Breast epithelium (tissue), 4 donors: ENCODE results near the gene SLC38A6. TPM values are rescaled to one million over a fixed set of nuclear protein-coding genes. Genes with fewer than 3 reads are reported as not detected.

Source experiments
- DNase-seq, 2 donors: peaks; one replicate each; pipeline ENCODE4 v3.0.0-alpha.2; 2019; ENCODE audit warnings: low spot score in 2 of 2
- H3K27ac ChIP-seq, 2 donors: fragments of 200-600 bp; sonication (generic) in 1 of 2; one replicate each; pipeline ENCODE4 v1.5.1; 2016 to 2019; ENCODE audit warnings: mild to moderate bottlenecking in 1 of 2
- H3K27me3 ChIP-seq, 2 donors: fragments of 200-600 bp; sonication (generic) in 1 of 2; one replicate each; pipeline versions ENCODE4 v1.5.1 to v1.6.0; 2017 to 2019; ENCODE audit warnings: control low read depth in 1 of 2, mild to moderate bottlenecking in 1 of 2
- H3K36me3 ChIP-seq: fragments of 200-600 bp; one replicate; pipeline ENCODE4 v1.5.1; 2019
- H3K4me1 ChIP-seq, 2 donors: fragments of 200-600 bp; sonication (generic); one replicate each; pipeline ENCODE4 v1.5.1; 2016 to 2019; ENCODE audit warnings: control low read depth in 1 of 2
- H3K4me3 ChIP-seq, 3 donors: fragments of 200-600 bp; sonication (generic); 1 replicate in 2 of 3; 2 replicates in 1 of 3; pipeline ENCODE4 v1.5.1; 2016 to 2019; ENCODE audit warnings: mild to moderate bottlenecking in 3 of 3, moderate library complexity in 2 of 3
- H3K9me3 ChIP-seq, 2 donors: fragments of 200-600 bp; sonication (generic) in 1 of 2; one replicate each; pipeline ENCODE4 v1.5.1; 2016 to 2019; ENCODE audit warnings: control low read depth in 1 of 2
- POLR2A ChIP-seq: fragments of 450-650 bp; IDR thresholded peaks from one replicate; pipeline ENCODE4 v1.6.1; 2016; ENCODE audit warnings: antibody characterized with exemption, mild to moderate bottlenecking, moderate library complexity
- POLR2AphosphoS5 ChIP-seq, 3 donors: sonication (generic); formaldehyde crosslinking; IDR thresholded peaks; one replicate each; pipeline ENCODE4 v1.6.1; 2017; ENCODE audit warnings: antibody characterized with exemption in 3 of 3
- intact Hi-C: fragments of 100-400 bp; cut with DNase I; formaldehyde crosslinking; loops from one replicate; pipeline ENCODE4 v1.15.1; 2023; ENCODE audit warnings: low total_unique reads
- total RNA-seq, 3 donors: library from RNA; depleted of rRNA; stranded (reverse); fragments of >200 nt; gene quantifications; one replicate each; pipeline ENCODE4 v1.1.0, GENCODE V29; 2016
- TF ChIP-seq, protein P1 (sequence below), 3 donors: fragments of 450-650 bp; IDR thresholded peaks; one replicate each; pipeline ENCODE4 v1.5.1; 2016 to 2017; ENCODE audit warnings: antibody characterized with exemption in 3 of 3, mild to moderate bottlenecking in 3 of 3, moderate library complexity in 3 of 3

Gene SLC38A6
- total RNA-seq, 3 donors from 2014 or later = 39.7 to 45.0 (median 44.1) TPM

DNA sequence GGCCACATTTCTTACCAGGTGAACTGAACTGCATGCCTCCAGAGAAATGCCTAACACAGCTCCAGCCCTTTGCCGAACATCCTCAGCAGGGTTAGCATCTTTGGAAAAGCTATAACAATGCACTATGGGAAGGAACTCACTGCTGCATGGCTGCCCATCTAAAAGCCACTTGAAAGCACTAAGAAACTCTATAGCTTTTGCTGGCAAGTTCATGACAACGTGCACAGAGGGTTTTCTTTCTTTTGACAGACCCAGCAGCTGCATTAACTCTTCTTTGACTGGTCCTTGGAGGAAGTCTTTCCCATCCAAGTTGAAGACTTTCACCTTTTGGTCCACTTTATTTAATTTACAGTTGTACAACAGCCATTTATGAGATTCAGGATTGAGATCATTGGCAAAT is 5.5 kb upstream of the SLC38A6 start:
- Histone ChIP-seq H3K4me1 (peaks cover 0 to 3% of the 10 kb centered on the region in 2 donors), H3K27me3 (no peaks in the 10 kb centered on the region), H3K36me3 (no peaks in the 10 kb centered on the region), H3K9me3 (no peaks in the 10 kb centered on the region), H3K4me3 (no peak overlapping the region), H3K27ac (no peak overlapping the region)
- no peak for TF ChIP-seq POLR2A
- no peak for TF ChIP-seq POLR2AphosphoS5 (IDR thresholded peaks at IDR 0.05)
- TF ChIP-seq, protein P1, sequence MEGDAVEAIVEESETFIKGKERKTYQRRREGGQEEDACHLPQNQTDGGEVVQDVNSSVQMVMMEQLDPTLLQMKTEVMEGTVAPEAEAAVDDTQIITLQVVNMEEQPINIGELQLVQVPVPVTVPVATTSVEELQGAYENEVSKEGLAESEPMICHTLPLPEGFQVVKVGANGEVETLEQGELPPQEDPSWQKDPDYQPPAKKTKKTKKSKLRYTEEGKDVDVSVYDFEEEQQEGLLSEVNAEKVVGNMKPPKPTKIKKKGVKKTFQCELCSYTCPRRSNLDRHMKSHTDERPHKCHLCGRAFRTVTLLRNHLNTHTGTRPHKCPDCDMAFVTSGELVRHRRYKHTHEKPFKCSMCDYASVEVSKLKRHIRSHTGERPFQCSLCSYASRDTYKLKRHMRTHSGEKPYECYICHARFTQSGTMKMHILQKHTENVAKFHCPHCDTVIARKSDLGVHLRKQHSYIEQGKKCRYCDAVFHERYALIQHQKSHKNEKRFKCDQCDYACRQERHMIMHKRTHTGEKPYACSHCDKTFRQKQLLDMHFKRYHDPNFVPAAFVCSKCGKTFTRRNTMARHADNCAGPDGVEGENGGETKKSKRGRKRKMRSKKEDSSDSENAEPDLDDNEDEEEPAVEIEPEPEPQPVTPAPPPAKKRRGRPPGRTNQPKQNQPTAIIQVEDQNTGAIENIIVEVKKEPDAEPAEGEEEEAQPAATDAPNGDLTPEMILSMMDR (IDR thresholded peaks at IDR 0.05) = no peak
- intact Hi-C loops = no loop called here
- no peak for DNase-seq

DNA sequence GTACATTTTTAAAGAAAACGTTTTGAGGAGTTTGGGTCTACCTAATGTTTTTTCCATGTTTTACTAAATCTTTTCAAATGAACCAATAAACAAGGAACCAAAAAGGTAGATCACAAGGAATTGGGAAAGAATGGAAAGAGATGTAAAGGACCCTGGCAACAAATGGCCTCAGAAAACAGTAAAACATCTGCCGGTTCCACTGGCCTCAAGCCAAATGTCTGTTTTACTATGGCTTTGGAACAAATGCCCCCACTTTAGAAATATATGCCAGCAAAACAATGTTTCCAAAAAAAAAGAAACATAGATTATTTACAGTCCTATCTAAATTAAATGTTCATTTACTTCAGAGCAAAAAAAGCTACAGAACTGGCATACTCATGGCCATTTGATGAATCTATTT is 3.2 kb upstream of the SLC38A6 start:
- Histone ChIP-seq H3K36me3 (no peaks in the 10 kb centered on the region), H3K27me3 (no peaks in the 10 kb centered on the region), H3K4me1 (peaks cover 0 to 3% of the 10 kb centered on the region in 2 donors), H3K27ac (no peak overlapping the region), H3K9me3 (no peaks in the 10 kb centered on the region), H3K4me3 (no peak overlapping the region)
- DNase-seq = no peak
- TF ChIP-seq POLR2A (no peak), POLR2AphosphoS5 (IDR thresholded peaks at IDR 0.05) (no peak)
- TF ChIP-seq, protein P1 (IDR thresholded peaks at IDR 0.05) = no peak
- intact Hi-C loops = no loop called here

GRCh38 chr14:60981633-60982455 is 799 bp downstream of the SLC38A6 start:
- H3K9me3 ChIP-seq = no peaks in the 10 kb centered on the region
- no peaks in the 10 kb centered on the region for H3K36me3 ChIP-seq
- intact Hi-C loops = no loop called here
- peak overlapping the region; percentile 91 to 96 for H3K27ac ChIP-seq
- TF ChIP-seq POLR2AphosphoS5 (IDR thresholded peaks at IDR 0.05) (peak in 1 of 3 donors; percentile 15), POLR2A (no peak)
- peaks cover 0 to 3% of the 10 kb centered on the region in 2 donors for H3K4me1 ChIP-seq
- no peaks in the 10 kb centered on the region for H3K27me3 ChIP-seq
- peak overlapping the region; percentile 75 to 88 (median 82) for H3K4me3 ChIP-seq
- DNase-seq = no peak

DNA sequence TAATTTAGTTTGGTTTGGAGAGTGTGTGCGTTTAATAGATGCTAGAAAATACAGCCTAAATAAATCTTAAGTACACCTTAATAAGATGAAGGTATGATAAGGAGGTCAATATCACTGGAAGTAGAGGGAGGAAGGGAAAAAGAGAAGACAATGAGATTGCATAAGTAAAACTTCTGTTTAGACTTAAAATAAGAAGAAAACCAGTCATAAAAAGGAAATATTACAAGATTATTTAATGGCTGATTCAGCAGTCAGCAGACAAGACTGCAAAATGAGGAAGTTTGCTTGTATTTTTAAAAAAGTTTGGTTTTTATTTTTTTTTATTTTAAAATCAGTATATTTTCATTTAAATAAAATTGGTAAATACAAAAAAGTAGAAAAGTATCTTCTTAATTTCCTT is 3.2 kb downstream of the SLC38A6 start:
- no peak for DNase-seq
- TF ChIP-seq POLR2A = no peak
- TF ChIP-seq, protein P1 (IDR thresholded peaks at IDR 0.05) = no peak
- TF ChIP-seq POLR2AphosphoS5 (IDR thresholded peaks at IDR 0.05) = no peak
- H3K4me1 ChIP-seq = peaks cover 0 to 3% of the 10 kb centered on the region in 2 donors
- H3K9me3 ChIP-seq = no peaks in the 10 kb centered on the region
- no peak overlapping the region for H3K4me3 ChIP-seq
- H3K27me3 ChIP-seq = no peaks in the 10 kb centered on the region
- H3K27ac ChIP-seq = no peak overlapping the region
- no peaks in the 10 kb centered on the region for H3K36me3 ChIP-seq
- intact Hi-C loops = no loop called here

DNA sequence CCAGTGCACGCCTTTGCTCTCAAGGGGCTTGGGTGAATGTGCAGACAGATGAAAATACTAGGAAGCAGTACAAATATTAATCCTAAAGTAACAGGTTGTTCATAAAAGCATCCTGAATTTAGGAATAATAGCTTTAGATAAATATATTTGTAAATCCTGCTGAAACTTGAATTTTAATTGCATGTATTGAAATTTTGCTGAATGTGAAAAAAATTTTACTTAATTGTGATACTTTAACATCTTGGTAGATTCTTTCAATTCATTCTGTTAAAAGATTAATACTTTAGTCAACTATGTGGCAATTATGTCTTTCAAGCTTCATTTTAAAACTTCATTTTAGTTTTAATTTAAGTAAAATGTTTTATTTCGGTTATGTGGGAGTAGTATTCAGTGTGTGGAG is 5.5 kb downstream of the SLC38A6 start:
- H3K9me3 ChIP-seq = no peaks in the 10 kb centered on the region
- no peak overlapping the region for H3K27ac ChIP-seq
- H3K4me1 ChIP-seq = no peaks in the 10 kb centered on the region
- intact Hi-C loops = no loop called here
- no peak for DNase-seq
- no peaks in the 10 kb centered on the region for H3K27me3 ChIP-seq
- TF ChIP-seq, protein P1 (IDR thresholded peaks at IDR 0.05) = no peak
- no peak for TF ChIP-seq POLR2A
- no peak for TF ChIP-seq POLR2AphosphoS5 (IDR thresholded peaks at IDR 0.05)
- H3K36me3 ChIP-seq = no peaks in the 10 kb centered on the region
- H3K4me3 ChIP-seq = no peak overlapping the region
